Panc1 (cell line): ENCODE measurements around the gene USP19.

ENCODE experiments used
- TCF7L2 ChIP-seq: IDR thresholded peaks from 2 replicates; pipeline ENCODE4 v1.6.1; 2011; ENCODE audit warnings: mild to moderate bottlenecking, low read depth, low read length, inconsistent platforms
- TF ChIP-seq, protein P1 (sequence below): fragments of 450-650 bp; IDR thresholded peaks from 2 replicates; pipeline ENCODE4 v1.5.1; 2017; ENCODE audit warnings: mild to moderate bottlenecking

DNA sequence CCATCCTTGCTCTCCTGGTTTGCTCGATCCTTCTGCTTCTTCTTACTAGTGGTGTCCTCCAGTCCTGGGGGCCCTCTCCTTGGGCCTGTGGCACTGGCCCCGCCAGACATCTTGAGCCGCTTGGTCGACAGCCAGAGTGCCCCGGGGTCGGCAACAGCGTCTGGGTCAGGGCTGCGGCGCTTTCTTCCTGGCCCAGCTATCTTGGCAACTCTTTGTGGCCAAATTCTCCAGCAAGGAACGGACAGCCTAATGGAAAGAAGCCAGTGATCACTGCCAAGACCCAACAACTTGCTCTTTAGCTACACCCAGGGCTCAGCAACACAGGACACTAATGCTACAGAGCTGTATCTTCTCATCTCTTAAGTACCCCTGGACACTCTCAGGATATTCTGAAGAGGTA is 1.6 kb downstream of the USP19 start:
- TF ChIP-seq, protein P1, sequence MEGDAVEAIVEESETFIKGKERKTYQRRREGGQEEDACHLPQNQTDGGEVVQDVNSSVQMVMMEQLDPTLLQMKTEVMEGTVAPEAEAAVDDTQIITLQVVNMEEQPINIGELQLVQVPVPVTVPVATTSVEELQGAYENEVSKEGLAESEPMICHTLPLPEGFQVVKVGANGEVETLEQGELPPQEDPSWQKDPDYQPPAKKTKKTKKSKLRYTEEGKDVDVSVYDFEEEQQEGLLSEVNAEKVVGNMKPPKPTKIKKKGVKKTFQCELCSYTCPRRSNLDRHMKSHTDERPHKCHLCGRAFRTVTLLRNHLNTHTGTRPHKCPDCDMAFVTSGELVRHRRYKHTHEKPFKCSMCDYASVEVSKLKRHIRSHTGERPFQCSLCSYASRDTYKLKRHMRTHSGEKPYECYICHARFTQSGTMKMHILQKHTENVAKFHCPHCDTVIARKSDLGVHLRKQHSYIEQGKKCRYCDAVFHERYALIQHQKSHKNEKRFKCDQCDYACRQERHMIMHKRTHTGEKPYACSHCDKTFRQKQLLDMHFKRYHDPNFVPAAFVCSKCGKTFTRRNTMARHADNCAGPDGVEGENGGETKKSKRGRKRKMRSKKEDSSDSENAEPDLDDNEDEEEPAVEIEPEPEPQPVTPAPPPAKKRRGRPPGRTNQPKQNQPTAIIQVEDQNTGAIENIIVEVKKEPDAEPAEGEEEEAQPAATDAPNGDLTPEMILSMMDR = no peak
- TF ChIP-seq TCF7L2 = no peak
